HEK293 (cell line): ENCODE measurements around the gene CD40LG.

ENCODE experiments used
- CTCF ChIA-PET: fragments of 350-600 bp; formaldehyde crosslinking; extraction: SDS; loops from one replicate; lab custom pipeline; 2021; ENCODE audit warnings: antibody characterized with exemption; lab: Yijun Ruan, JAX
- POLR2A ChIA-PET: fragments of 300-600 bp; formaldehyde crosslinking; extraction: SDS; loops from one replicate; lab custom pipeline; 2020; ENCODE audit warnings: antibody characterized with exemption, inconsistent platforms; lab: Yijun Ruan, JAX
- H3K27ac ChIP-seq: fragments of 200-500 bp; sonication (Bioruptor generic); 2 replicates; pipeline ENCODE4 v1.5.1; 2014; ENCODE audit warnings: low read depth, low read length, control low read depth, inconsistent platforms; ENCODE audit errors: extremely low read depth
- H3K36me3 ChIP-seq, 2 experiments: fragments of 200-500 bp in 1 of 2; sonication (Bioruptor generic) in 1 of 2; 1 replicate in 1 of 2; 2 replicates in 1 of 2; pipeline ENCODE4 v1.5.1; 2014 to 2017; ENCODE audit warnings: inconsistent platforms in 2 of 2, low read length in 2 of 2; ENCODE audit not compliant: control insufficient read depth in 2 of 2, insufficient read depth in 1 of 2
- H3K4me1 ChIP-seq: fragments of 200-500 bp; sonication (Bioruptor generic); 2 replicates; pipeline ENCODE4 v1.5.1; 2014; ENCODE audit warnings: mild to moderate bottlenecking, low read length, inconsistent platforms; ENCODE audit not compliant: control insufficient read depth, insufficient read depth
- H3K4me3 ChIP-seq: 2 replicates; pipeline ENCODE4 v1.5.1; 2011; ENCODE audit warnings: low read depth, mild to moderate bottlenecking, control low read depth, low read length, moderate library complexity
- H3K9me3 ChIP-seq: fragments of 200-500 bp; sonication (Bioruptor generic); 2 replicates; pipeline ENCODE4 v1.5.1; 2014; ENCODE audit warnings: low read depth, low read length, inconsistent platforms; ENCODE audit not compliant: control insufficient read depth, insufficient read depth
- HOXA7 ChIP-seq: sonication (generic); formaldehyde crosslinking; IDR thresholded peaks from 2 replicates; pipeline ENCODE4 v1.8.1; 2022; ENCODE audit warnings: missing genetic modification reagents, borderline replicate concordance
- KLF7 ChIP-seq: fragments of 450-650 bp; formaldehyde crosslinking; IDR thresholded peaks from 2 replicates; pipeline ENCODE4 v1.5.1; 2016; ENCODE audit warnings: missing biosample characterization, missing genetic modification characterization, borderline replicate concordance
- SCRT1 ChIP-seq: fragments of 450-650 bp; formaldehyde crosslinking; IDR thresholded peaks from 2 replicates; pipeline ENCODE4 v1.5.1; 2016; ENCODE audit warnings: missing biosample characterization, missing genetic modification characterization, borderline replicate concordance
- ZBTB1 ChIP-seq: fragments of 450-650 bp; formaldehyde crosslinking; IDR thresholded peaks from 2 replicates; pipeline ENCODE4 v1.5.1; 2016; ENCODE audit warnings: missing biosample characterization, missing genetic modification characterization
- ZEB2 ChIP-seq: fragments of 450-650 bp; formaldehyde crosslinking; IDR thresholded peaks from 2 replicates; pipeline ENCODE4 v1.5.1; 2016; ENCODE audit warnings: missing biosample characterization, missing genetic modification characterization
- ZFHX2 ChIP-seq: fragments of 450-650 bp; formaldehyde crosslinking; conservative IDR thresholded peaks from 2 replicates; pipeline ENCODE4 v1.5.1; 2016; ENCODE audit warnings: missing biosample characterization, missing genetic modification characterization
- ZFP3 ChIP-seq: fragments of 450-650 bp; formaldehyde crosslinking; IDR thresholded peaks from 2 replicates; pipeline ENCODE4 v1.5.1; 2016; ENCODE audit warnings: low read depth, missing biosample characterization, missing genetic modification characterization
- ZNF16 ChIP-seq: fragments of 450-650 bp; formaldehyde crosslinking; IDR thresholded peaks from 2 replicates; pipeline ENCODE4 v1.5.1; 2016; ENCODE audit warnings: low read depth, missing biosample characterization, missing genetic modification characterization
- ZNF23 ChIP-seq: fragments of 450-650 bp; formaldehyde crosslinking; IDR thresholded peaks from 2 replicates; pipeline ENCODE4 v1.5.1; 2016; ENCODE audit warnings: missing biosample characterization, missing genetic modification characterization, borderline replicate concordance
- ZNF274 ChIP-seq, 2 experiments: fragments of 200-500 bp in 1 of 2; fragments of 450-650 bp in 1 of 2; sonication (Bioruptor generic) in 1 of 2; formaldehyde crosslinking in 1 of 2; IDR thresholded peaks; 2 replicates each; pipeline versions ENCODE4 v1.5.1 to v1.6.1; 2014 to 2016; ENCODE audit warnings: borderline replicate concordance in 1 of 2, inconsistent platforms in 1 of 2, low read length in 1 of 2, missing biosample characterization in 1 of 2, missing genetic modification characterization in 1 of 2
- ZNF404 ChIP-seq: fragments of 450-650 bp; formaldehyde crosslinking; IDR thresholded peaks from 2 replicates; pipeline ENCODE4 v1.5.1; 2017; ENCODE audit warnings: missing biosample characterization, missing genetic modification characterization
- ZNF514 ChIP-seq: fragments of 450-650 bp; formaldehyde crosslinking; IDR thresholded peaks from 2 replicates; pipeline ENCODE4 v1.5.1; 2016; ENCODE audit warnings: missing biosample characterization, missing genetic modification characterization
- ZNF529 ChIP-seq: fragments of 450-650 bp; formaldehyde crosslinking; IDR thresholded peaks from 2 replicates; pipeline ENCODE4 v1.5.1; 2017; ENCODE audit warnings: missing genetic modification characterization, missing biosample characterization; ENCODE audit not compliant: insufficient replicate concordance
- ZNF548 ChIP-seq: fragments of 450-650 bp; formaldehyde crosslinking; IDR thresholded peaks from 2 replicates; pipeline ENCODE4 v1.5.1; 2016; ENCODE audit warnings: missing biosample characterization, missing genetic modification characterization
- ZNF670 ChIP-seq: fragments of 450-650 bp; formaldehyde crosslinking; IDR thresholded peaks from 2 replicates; pipeline ENCODE4 v1.5.1; 2016; ENCODE audit warnings: missing biosample characterization, missing genetic modification characterization, low read depth
- TF ChIP-seq, protein P1 (sequence below): fragments of 450-650 bp; formaldehyde crosslinking; conservative IDR thresholded peaks from 2 replicates; pipeline ENCODE4 v1.5.1; 2016; ENCODE audit warnings: low read depth, missing biosample characterization, missing genetic modification characterization
- TF ChIP-seq, protein P2 (sequence below): fragments of 450-650 bp; formaldehyde crosslinking; IDR thresholded peaks from 2 replicates; pipeline ENCODE4 v1.5.1; 2016; ENCODE audit warnings: missing biosample characterization, missing genetic modification characterization
- TF ChIP-seq, protein P3 (sequence below): fragments of 450-650 bp; formaldehyde crosslinking; IDR thresholded peaks from 2 replicates; pipeline ENCODE4 v1.5.1; 2017; ENCODE audit warnings: missing biosample characterization, missing genetic modification characterization
- TF ChIP-seq, protein P4 (sequence below): fragments of 450-650 bp; formaldehyde crosslinking; IDR thresholded peaks from 2 replicates; pipeline ENCODE4 v1.5.1; 2017; ENCODE audit warnings: missing biosample characterization, missing genetic modification characterization
- TF ChIP-seq, protein P5 (sequence below): fragments of 450-650 bp; formaldehyde crosslinking; IDR thresholded peaks from 2 replicates; pipeline ENCODE4 v1.5.1; 2016; ENCODE audit warnings: missing biosample characterization, missing genetic modification characterization
- TF ChIP-seq, protein P6 (sequence below): fragments of 450-650 bp; formaldehyde crosslinking; IDR thresholded peaks from 2 replicates; pipeline ENCODE4 v1.5.1; 2016; ENCODE audit warnings: missing biosample characterization, missing genetic modification characterization, low read depth

CD40LG gene

DNA sequence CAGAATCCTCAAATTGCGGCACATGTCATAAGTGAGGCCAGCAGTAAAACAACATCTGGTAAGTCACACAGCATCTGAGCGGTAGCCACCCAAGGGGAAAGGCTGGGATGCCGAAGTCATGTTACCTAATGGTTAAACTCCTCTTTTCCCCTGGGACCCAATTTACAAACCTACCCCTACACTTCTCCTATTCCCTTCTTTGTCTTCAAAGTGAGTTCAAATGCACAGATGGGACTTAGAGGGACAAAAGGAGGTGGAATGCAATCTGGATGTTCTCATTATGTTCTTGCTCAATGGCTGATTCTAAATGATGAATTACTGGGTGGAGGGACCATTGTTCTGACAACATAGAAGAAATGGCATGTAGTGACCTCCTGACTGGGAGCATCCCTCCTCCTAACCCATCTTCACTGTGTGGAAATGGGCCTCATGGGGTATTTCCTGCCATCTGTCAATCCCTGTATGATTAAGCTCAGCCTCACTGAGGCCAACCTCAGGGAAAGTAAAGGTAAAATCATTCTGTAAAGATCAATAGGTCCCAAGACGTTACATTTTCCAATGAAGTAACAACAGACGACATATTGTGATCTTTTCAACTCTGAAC lies 8.5 kb downstream of the CD40LG start:
- no peaks in the 10 kb centered on the region for H3K36me3 ChIP-seq
- CTCF ChIA-PET = no interaction called here
- H3K4me1 ChIP-seq = no peaks in the 10 kb centered on the region
- no peak overlapping the region for H3K27ac ChIP-seq
- TF ChIP-seq SCRT1 (tag by site-specific recombination) (no peak), ZNF529 (no peak), ZBTB1 (tag by site-specific recombination) (no peak), ZNF23 (tag by site-specific recombination) (no peak), ZNF16 (no peak), ZNF274 (IDR thresholded peaks at IDR 0.05; ENCODE audit: low read length) (no peak), ZNF274 (tag by site-specific recombination; IDR thresholded peaks at IDR 0.05; ENCODE audit: borderline replicate concordance) (no peak), ZNF404 (tag by site-specific recombination) (no peak)
- TF ChIP-seq, protein P1, sequence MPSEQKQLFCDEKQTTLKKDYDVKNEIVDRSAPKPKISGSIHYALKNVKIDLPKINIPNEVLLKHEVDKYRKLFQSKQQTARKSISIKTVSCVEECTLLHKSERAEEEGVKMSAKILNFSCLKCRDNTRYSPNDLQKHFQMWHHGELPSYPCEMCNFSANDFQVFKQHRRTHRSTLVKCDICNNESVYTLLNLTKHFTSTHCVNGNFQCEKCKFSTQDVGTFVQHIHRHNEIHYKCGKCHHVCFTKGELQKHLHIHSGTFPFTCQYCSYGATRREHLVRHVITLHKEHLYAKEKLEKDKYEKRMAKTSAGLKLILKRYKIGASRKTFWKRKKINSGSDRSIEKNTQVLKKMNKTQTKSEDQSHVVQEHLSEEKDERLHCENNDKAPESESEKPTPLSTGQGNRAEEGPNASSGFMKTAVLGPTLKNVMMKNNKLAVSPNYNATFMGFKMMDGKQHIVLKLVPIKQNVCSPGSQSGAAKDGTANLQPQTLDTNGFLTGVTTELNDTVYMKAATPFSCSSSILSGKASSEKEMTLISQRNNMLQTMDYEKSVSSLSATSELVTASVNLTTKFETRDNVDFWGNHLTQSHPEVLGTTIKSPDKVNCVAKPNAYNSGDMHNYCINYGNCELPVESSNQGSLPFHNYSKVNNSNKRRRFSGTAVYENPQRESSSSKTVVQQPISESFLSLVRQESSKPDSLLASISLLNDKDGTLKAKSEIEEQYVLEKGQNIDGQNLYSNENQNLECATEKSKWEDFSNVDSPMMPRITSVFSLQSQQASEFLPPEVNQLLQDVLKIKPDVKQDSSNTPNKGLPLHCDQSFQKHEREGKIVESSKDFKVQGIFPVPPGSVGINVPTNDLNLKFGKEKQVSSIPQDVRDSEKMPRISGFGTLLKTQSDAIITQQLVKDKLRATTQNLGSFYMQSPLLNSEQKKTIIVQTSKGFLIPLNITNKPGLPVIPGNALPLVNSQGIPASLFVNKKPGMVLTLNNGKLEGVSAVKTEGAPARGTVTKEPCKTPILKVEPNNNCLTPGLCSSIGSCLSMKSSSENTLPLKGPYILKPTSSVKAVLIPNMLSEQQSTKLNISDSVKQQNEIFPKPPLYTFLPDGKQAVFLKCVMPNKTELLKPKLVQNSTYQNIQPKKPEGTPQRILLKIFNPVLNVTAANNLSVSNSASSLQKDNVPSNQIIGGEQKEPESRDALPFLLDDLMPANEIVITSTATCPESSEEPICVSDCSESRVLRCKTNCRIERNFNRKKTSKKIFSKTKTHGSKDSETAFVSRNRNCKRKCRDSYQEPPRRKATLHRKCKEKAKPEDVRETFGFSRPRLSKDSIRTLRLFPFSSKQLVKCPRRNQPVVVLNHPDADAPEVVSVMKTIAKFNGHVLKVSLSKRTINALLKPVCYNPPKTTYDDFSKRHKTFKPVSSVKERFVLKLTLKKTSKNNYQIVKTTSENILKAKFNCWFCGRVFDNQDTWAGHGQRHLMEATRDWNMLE (tag by site-specific recombination) = no peak
- H3K4me3 ChIP-seq = no peak overlapping the region
- POLR2A ChIA-PET = no interaction called here
- no peaks in the 10 kb centered on the region for H3K9me3 ChIP-seq

DNA sequence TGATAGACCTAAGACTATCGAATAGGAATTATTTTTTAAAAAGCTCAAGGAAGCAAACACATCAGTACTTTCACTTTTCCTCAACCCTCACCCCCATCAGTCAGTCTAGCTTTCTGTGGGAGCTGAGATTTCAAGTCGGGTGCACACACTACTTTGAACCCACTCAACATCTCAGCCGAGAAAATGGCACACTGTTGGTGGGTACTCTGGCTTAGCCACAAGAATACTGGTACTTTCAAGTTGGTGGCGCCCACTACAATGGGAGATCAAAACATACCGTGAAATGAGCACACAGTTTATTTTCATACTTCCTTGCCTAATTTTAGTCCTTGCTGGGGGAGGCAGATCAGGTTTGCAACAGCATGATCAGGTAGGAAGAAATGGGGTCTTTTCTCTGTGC lies 10.2 kb downstream of the CD40LG start:
- Histone ChIP-seq H3K9me3 (no peaks in the 10 kb centered on the region), H3K4me1 (no peaks in the 10 kb centered on the region), H3K36me3 (no peaks in the 10 kb centered on the region), H3K27ac (no peak overlapping the region)
- POLR2A ChIA-PET = no interaction called here
- TF ChIP-seq, protein P2, sequence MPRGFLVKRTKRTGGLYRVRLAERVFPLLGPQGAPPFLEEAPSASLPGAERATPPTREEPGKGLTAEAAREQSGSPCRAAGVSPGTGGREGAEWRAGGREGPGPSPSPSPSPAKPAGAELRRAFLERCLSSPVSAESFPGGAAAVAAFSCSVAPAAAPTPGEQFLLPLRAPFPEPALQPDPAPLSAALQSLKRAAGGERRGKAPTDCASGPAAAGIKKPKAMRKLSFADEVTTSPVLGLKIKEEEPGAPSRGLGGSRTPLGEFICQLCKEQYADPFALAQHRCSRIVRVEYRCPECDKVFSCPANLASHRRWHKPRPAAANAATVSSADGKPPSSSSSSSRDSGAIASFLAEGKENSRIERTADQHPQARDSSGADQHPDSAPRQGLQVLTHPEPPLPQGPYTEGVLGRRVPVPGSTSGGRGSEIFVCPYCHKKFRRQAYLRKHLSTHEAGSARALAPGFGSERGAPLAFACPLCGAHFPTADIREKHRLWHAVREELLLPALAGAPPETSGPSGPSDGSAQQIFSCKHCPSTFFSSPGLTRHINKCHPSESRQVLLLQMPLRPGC (tag by site-specific recombination) = no peak
- TF ChIP-seq, protein P3, sequence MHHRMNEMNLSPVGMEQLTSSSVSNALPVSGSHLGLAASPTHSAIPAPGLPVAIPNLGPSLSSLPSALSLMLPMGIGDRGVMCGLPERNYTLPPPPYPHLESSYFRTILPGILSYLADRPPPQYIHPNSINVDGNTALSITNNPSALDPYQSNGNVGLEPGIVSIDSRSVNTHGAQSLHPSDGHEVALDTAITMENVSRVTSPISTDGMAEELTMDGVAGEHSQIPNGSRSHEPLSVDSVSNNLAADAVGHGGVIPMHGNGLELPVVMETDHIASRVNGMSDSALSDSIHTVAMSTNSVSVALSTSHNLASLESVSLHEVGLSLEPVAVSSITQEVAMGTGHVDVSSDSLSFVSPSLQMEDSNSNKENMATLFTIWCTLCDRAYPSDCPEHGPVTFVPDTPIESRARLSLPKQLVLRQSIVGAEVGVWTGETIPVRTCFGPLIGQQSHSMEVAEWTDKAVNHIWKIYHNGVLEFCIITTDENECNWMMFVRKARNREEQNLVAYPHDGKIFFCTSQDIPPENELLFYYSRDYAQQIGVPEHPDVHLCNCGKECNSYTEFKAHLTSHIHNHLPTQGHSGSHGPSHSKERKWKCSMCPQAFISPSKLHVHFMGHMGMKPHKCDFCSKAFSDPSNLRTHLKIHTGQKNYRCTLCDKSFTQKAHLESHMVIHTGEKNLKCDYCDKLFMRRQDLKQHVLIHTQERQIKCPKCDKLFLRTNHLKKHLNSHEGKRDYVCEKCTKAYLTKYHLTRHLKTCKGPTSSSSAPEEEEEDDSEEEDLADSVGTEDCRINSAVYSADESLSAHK = no peak
- TF ChIP-seq ZNF670 (tag by site-specific recombination) = no peak
- no peak for TF ChIP-seq ZNF514 (tag by site-specific recombination)
- no peak for TF ChIP-seq HOXA7 (CRISPR knock-in tag)
- no peak for TF ChIP-seq ZNF548 (tag by site-specific recombination)
- no peak for TF ChIP-seq ZEB2 (tag by site-specific recombination)
- TF ChIP-seq, protein P4, sequence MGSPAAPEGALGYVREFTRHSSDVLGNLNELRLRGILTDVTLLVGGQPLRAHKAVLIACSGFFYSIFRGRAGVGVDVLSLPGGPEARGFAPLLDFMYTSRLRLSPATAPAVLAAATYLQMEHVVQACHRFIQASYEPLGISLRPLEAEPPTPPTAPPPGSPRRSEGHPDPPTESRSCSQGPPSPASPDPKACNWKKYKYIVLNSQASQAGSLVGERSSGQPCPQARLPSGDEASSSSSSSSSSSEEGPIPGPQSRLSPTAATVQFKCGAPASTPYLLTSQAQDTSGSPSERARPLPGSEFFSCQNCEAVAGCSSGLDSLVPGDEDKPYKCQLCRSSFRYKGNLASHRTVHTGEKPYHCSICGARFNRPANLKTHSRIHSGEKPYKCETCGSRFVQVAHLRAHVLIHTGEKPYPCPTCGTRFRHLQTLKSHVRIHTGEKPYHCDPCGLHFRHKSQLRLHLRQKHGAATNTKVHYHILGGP (tag by site-specific recombination) = no peak
- no peak for TF ChIP-seq KLF7
- TF ChIP-seq, protein P5, sequence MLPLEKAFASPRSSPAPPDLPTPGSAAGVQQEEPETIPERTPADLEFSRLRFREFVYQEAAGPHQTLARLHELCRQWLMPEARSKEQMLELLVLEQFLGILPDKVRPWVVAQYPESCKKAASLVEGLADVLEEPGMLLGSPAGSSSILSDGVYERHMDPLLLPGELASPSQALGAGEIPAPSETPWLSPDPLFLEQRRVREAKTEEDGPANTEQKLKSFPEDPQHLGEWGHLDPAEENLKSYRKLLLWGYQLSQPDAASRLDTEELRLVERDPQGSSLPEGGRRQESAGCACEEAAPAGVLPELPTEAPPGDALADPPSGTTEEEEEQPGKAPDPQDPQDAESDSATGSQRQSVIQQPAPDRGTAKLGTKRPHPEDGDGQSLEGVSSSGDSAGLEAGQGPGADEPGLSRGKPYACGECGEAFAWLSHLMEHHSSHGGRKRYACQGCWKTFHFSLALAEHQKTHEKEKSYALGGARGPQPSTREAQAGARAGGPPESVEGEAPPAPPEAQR = no peak
- TF ChIP-seq ZFP3 = no peak
- TF ChIP-seq ZFHX2 (tag by site-specific recombination) = no peak
- TF ChIP-seq, protein P6, sequence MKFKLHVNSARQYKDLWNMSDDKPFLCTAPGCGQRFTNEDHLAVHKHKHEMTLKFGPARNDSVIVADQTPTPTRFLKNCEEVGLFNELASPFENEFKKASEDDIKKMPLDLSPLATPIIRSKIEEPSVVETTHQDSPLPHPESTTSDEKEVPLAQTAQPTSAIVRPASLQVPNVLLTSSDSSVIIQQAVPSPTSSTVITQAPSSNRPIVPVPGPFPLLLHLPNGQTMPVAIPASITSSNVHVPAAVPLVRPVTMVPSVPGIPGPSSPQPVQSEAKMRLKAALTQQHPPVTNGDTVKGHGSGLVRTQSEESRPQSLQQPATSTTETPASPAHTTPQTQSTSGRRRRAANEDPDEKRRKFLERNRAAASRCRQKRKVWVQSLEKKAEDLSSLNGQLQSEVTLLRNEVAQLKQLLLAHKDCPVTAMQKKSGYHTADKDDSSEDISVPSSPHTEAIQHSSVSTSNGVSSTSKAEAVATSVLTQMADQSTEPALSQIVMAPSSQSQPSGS = no peak
- TF ChIP-seq, all 188 proteins: peak for 0
- CTCF ChIA-PET = interaction anchor here (1.9 kb wide), 1 partner anchor 37 kb away, joined by 5 read pairs; no protein-coding TSS in a partner anchor
- no peak overlapping the region for H3K4me3 ChIP-seq
